WTC11 (cell line): ENCODE measurements around the gene ADAT3. TPM values are rescaled to one million over a fixed set of nuclear protein-coding genes. Genes with fewer than 3 reads are reported as not detected.

Experiments
- ATAC-seq: fragments of 200-7000 bp; cut with Tn5 transposase; 2 replicates; pipeline ENCODE4 v1.10.0; 2021; ENCODE audit warnings: mild to moderate bottlenecking, moderate library complexity
- CTCF ChIA-PET: fragments of 300-600 bp; sonication (Branson Sonifier 250); formaldehyde crosslinking; loops from one replicate; lab custom pipeline; 2021; ENCODE audit warnings: antibody characterized with exemption; lab: Charles Lee
- POLR2A ChIA-PET: fragments of 350-600 bp; sonication (Branson Sonifier 250); formaldehyde crosslinking; loops from one replicate; lab custom pipeline; 2021; ENCODE audit warnings: antibody characterized with exemption; lab: Charles Lee
- DNase-seq: peaks from one replicate; pipeline ENCODE4 v3.0.0; 2021; ENCODE audit warnings: low spot score
- H3K27ac Mint-ChIP-seq: 2 replicates; pipeline ENCODE4 v1.8.0; 2021; ENCODE audit warnings: mixed read lengths
- H3K27me3 Mint-ChIP-seq: 2 replicates; pipeline ENCODE4 v1.8.0; 2021; ENCODE audit warnings: low read depth, mild to moderate bottlenecking, moderate library complexity, mixed read lengths
- H3K36me3 Mint-ChIP-seq: 2 replicates; pipeline ENCODE4 v1.8.0; 2021; ENCODE audit warnings: mixed read lengths
- H3K4me1 Mint-ChIP-seq: 2 replicates; pipeline ENCODE4 v1.8.0; 2022; ENCODE audit warnings: mixed read lengths
- H3K4me3 Mint-ChIP-seq: 2 replicates; pipeline ENCODE4 v1.8.0; 2021; ENCODE audit warnings: mild to moderate bottlenecking, moderate library complexity, mixed read lengths
- H3K9me3 Mint-ChIP-seq: 2 replicates; pipeline ENCODE4 v1.8.0; 2021; ENCODE audit warnings: mixed read lengths
- ATF1 ChIP-seq: sonication (generic); formaldehyde crosslinking; IDR thresholded peaks from 2 replicates; pipeline ENCODE4 v1.8.1; 2023; ENCODE audit warnings: mild to moderate bottlenecking, moderate library complexity, missing genetic modification reagents
- CDX4 ChIP-seq: fragments of 250-450 bp; sonication (Bioruptor Pico); IDR thresholded peaks from 2 replicates; pipeline ENCODE4 v1.9.0; 2021; ENCODE audit warnings: moderate library complexity, mild to moderate bottlenecking, inconsistent platforms, borderline replicate concordance
- ETV6 ChIP-seq: sonication (generic); formaldehyde crosslinking; IDR thresholded peaks from 2 replicates; pipeline ENCODE4 v1.8.1; 2022; ENCODE audit warnings: mild to moderate bottlenecking, missing genetic modification reagents
- FOXK1 ChIP-seq: sonication (generic); formaldehyde crosslinking; IDR thresholded peaks from 2 replicates; pipeline ENCODE4 v1.8.0; 2022; ENCODE audit warnings: mild to moderate bottlenecking, moderate library complexity, missing genetic modification reagents
- FOXP1 ChIP-seq: sonication (generic); formaldehyde crosslinking; IDR thresholded peaks from 2 replicates; pipeline ENCODE4 v1.8.0; 2022; ENCODE audit warnings: missing genetic modification reagents, mild to moderate bottlenecking, moderate library complexity, borderline replicate concordance
- GABPB1 ChIP-seq: sonication (generic); formaldehyde crosslinking; IDR thresholded peaks from 2 replicates; pipeline ENCODE4 v1.8.1; 2023; ENCODE audit warnings: mild to moderate bottlenecking, missing genetic modification reagents
- GTF2I ChIP-seq: fragments of 250-450 bp; sonication (Bioruptor Pico); conservative IDR thresholded peaks from 2 replicates; pipeline ENCODE4 v1.4.0; 2021; ENCODE audit warnings: mild to moderate bottlenecking
- MAX ChIP-seq: sonication (generic); formaldehyde crosslinking; IDR thresholded peaks from 2 replicates; pipeline ENCODE4 v1.8.0; 2022; ENCODE audit warnings: mild to moderate bottlenecking, missing genetic modification reagents
- NFYB ChIP-seq: sonication (generic); formaldehyde crosslinking; conservative IDR thresholded peaks from 2 replicates; pipeline ENCODE4 v1.8.0; 2022; ENCODE audit warnings: low read depth, missing genetic modification reagents
- PRDM15 ChIP-seq: sonication (generic); formaldehyde crosslinking; IDR thresholded peaks from 2 replicates; pipeline ENCODE4 v1.8.0; 2022; ENCODE audit warnings: missing genetic modification reagents
- RORB ChIP-seq: fragments of 250-450 bp; sonication (Bioruptor Pico); IDR thresholded peaks from 2 replicates; pipeline ENCODE4 v1.9.0; 2021; ENCODE audit warnings: mild to moderate bottlenecking
- SP1 ChIP-seq: sonication (generic); formaldehyde crosslinking; conservative IDR thresholded peaks from 2 replicates; pipeline ENCODE4 v1.8.1; 2022; ENCODE audit warnings: missing genetic modification reagents
- STAT6 ChIP-seq: sonication (generic); formaldehyde crosslinking; conservative IDR thresholded peaks from 2 replicates; pipeline ENCODE4 v1.8.1; 2023; ENCODE audit warnings: mild to moderate bottlenecking, low read depth, missing genetic modification reagents, moderate library complexity
- TP53 ChIP-seq: sonication (generic); formaldehyde crosslinking; IDR thresholded peaks from 2 replicates; pipeline ENCODE4 v1.8.1; 2023; ENCODE audit warnings: mild to moderate bottlenecking, missing genetic modification reagents
- total RNA-seq: library from RNA; stranded (reverse); gene quantifications from 3 replicates; pipeline ENCODE4 v1.2.3, GENCODE V29; 2021
- TF ChIP-seq, protein P1 (sequence below): sonication (generic); formaldehyde crosslinking; IDR thresholded peaks from 2 replicates; pipeline ENCODE4 v1.8.0; 2023; ENCODE audit warnings: missing genetic modification reagents
- TF ChIP-seq, protein P2 (sequence below): sonication (generic); formaldehyde crosslinking; IDR thresholded peaks from 2 replicates; pipeline ENCODE4 v1.8.0; 2023; ENCODE audit warnings: missing genetic modification reagents, mild to moderate bottlenecking, borderline replicate concordance
- TF ChIP-seq, protein P3 (sequence below): sonication (generic); formaldehyde crosslinking; IDR thresholded peaks from 2 replicates; pipeline ENCODE4 v1.8.1; 2023; ENCODE audit warnings: mild to moderate bottlenecking, missing genetic modification reagents, moderate library complexity
- TF ChIP-seq, protein P4 (sequence below): sonication (generic); formaldehyde crosslinking; IDR thresholded peaks from 2 replicates; pipeline ENCODE4 v1.8.0; 2023; ENCODE audit warnings: mild to moderate bottlenecking, missing genetic modification reagents

The ADAT3 gene
- total RNA-seq, 1 experiment from 2014 or later: 20.3 TPM

DNA sequence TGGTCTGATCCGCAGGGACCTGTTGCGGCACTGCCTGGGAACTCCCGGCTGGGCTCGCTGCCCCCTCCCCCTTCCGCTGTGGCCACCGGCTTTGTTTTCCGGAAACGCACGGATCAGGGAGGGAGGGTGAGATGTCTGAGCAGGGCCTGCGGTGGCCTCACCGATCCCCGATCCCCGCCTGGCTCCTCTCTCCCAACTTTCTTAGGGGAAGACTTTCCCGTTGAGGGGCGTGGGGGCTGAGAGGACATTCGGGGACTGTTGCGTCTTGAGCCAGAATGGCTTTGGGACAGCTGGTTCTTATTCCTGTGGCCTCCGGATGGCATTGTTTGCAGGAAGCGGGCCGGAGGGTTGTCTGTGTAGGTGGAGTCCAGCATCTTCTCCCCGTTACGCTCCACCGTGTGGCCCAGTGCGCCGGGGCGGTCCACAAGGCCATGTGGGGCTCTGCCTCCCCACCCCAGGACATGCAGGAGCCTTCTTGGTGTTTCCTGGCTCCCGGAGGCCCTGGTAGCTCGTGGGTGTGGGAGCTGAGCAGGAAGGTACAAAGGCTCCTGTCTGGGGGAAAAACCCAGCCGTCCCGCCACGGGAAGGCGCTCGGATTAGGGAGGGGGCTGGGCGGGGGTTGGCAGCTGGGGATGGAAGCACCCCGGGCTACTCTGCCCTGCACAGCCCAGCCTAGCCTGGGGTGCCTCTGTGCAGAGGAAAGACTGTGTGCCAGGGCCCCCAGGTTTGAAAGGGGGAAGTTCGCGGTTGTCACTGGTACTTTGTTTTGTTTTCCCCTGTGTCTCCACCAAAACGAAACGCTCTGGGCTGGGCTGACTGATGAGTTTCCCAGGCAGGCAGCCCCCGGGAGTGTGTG lies 37.1 kb downstream of the ADAT3 start:
- peak; percentile 66 for ATAC-seq
- Mint-ChIP-seq H3K27ac (peak overlapping the region; percentile 92), H3K4me3 (peak overlapping the region; percentile 90), H3K4me1 (peaks cover 25% of the 10 kb centered on the region), H3K27me3 (no peaks in the 10 kb centered on the region), H3K36me3 (no peaks in the 10 kb centered on the region), H3K9me3 (no peaks in the 10 kb centered on the region)
- ChIA-PET CTCF (interaction anchor here (0.6 to 1.2 kb wide), 5 partner anchors 12 to 214 kb away, joined by 3 read pairs; no protein-coding TSS in a partner anchor), POLR2A (no interaction called here)
- TF ChIP-seq TP53 (CRISPR knock-in tag) (no peak), RORB (CRISPR knock-in tag) (no peak), GTF2I (CRISPR knock-in tag) (no peak), MAX (CRISPR knock-in tag) (0 out of 2 replicates have a peak, but pooled peaks have one; percentile 15), SP1 (peak; percentile 24; the same call in 1 of the 2 replicates), ETV6 (CRISPR knock-in tag) (peak; percentile 47), CDX4 (CRISPR knock-in tag) (no peak), GABPB1 (CRISPR knock-in tag) (peak; percentile 58; the same call in 1 of the 2 replicates), NFYB (no peak), STAT6 (CRISPR knock-in tag) (no peak), FOXK1 (peak; percentile 88), FOXP1 (CRISPR knock-in tag) (peak; percentile 31; the same call in 1 of the 2 replicates), ATF1 (no peak), PRDM15 (CRISPR knock-in tag) (no peak)
- TF ChIP-seq, protein P1, sequence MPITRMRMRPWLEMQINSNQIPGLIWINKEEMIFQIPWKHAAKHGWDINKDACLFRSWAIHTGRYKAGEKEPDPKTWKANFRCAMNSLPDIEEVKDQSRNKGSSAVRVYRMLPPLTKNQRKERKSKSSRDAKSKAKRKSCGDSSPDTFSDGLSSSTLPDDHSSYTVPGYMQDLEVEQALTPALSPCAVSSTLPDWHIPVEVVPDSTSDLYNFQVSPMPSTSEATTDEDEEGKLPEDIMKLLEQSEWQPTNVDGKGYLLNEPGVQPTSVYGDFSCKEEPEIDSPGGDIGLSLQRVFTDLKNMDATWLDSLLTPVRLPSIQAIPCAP (CRISPR knock-in tag): no peak
- TF ChIP-seq, protein P2, sequence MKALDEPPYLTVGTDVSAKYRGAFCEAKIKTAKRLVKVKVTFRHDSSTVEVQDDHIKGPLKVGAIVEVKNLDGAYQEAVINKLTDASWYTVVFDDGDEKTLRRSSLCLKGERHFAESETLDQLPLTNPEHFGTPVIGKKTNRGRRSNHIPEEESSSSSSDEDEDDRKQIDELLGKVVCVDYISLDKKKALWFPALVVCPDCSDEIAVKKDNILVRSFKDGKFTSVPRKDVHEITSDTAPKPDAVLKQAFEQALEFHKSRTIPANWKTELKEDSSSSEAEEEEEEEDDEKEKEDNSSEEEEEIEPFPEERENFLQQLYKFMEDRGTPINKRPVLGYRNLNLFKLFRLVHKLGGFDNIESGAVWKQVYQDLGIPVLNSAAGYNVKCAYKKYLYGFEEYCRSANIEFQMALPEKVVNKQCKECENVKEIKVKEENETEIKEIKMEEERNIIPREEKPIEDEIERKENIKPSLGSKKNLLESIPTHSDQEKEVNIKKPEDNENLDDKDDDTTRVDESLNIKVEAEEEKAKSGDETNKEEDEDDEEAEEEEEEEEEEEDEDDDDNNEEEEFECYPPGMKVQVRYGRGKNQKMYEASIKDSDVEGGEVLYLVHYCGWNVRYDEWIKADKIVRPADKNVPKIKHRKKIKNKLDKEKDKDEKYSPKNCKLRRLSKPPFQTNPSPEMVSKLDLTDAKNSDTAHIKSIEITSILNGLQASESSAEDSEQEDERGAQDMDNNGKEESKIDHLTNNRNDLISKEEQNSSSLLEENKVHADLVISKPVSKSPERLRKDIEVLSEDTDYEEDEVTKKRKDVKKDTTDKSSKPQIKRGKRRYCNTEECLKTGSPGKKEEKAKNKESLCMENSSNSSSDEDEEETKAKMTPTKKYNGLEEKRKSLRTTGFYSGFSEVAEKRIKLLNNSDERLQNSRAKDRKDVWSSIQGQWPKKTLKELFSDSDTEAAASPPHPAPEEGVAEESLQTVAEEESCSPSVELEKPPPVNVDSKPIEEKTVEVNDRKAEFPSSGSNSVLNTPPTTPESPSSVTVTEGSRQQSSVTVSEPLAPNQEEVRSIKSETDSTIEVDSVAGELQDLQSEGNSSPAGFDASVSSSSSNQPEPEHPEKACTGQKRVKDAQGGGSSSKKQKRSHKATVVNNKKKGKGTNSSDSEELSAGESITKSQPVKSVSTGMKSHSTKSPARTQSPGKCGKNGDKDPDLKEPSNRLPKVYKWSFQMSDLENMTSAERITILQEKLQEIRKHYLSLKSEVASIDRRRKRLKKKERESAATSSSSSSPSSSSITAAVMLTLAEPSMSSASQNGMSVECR: peak; percentile 71; the same call in 1 of the 2 replicates
- TF ChIP-seq, protein P3, sequence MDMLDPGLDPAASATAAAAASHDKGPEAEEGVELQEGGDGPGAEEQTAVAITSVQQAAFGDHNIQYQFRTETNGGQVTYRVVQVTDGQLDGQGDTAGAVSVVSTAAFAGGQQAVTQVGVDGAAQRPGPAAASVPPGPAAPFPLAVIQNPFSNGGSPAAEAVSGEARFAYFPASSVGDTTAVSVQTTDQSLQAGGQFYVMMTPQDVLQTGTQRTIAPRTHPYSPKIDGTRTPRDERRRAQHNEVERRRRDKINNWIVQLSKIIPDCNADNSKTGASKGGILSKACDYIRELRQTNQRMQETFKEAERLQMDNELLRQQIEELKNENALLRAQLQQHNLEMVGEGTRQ (CRISPR knock-in tag): no peak
- TF ChIP-seq, protein P4, sequence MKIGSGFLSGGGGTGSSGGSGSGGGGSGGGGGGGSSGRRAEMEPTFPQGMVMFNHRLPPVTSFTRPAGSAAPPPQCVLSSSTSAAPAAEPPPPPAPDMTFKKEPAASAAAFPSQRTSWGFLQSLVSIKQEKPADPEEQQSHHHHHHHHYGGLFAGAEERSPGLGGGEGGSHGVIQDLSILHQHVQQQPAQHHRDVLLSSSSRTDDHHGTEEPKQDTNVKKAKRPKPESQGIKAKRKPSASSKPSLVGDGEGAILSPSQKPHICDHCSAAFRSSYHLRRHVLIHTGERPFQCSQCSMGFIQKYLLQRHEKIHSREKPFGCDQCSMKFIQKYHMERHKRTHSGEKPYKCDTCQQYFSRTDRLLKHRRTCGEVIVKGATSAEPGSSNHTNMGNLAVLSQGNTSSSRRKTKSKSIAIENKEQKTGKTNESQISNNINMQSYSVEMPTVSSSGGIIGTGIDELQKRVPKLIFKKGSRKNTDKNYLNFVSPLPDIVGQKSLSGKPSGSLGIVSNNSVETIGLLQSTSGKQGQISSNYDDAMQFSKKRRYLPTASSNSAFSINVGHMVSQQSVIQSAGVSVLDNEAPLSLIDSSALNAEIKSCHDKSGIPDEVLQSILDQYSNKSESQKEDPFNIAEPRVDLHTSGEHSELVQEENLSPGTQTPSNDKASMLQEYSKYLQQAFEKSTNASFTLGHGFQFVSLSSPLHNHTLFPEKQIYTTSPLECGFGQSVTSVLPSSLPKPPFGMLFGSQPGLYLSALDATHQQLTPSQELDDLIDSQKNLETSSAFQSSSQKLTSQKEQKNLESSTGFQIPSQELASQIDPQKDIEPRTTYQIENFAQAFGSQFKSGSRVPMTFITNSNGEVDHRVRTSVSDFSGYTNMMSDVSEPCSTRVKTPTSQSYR (CRISPR knock-in tag): 0 out of 2 replicates have a peak, but pooled peaks have one; percentile 69
- peak; percentile 83 for DNase-seq
